Cardiac muscle cell (in vitro differentiated cells and primary cell): ENCODE results near the gene PRUNE2. TPM values are rescaled to one million over a fixed set of nuclear protein-coding genes. Genes with fewer than 3 reads are reported as not detected.

ENCODE experiments used
- DNase-seq, 2 donors: peaks; one replicate each; pipeline versions ENCODE4 v3.0.0 to v3.0.0-alpha.2; 2010 to 2017; ENCODE audit warnings: low read depth in 1 of 2, low spot score in 1 of 2
- H3K27ac ChIP-seq: fragments of 200-600 bp; sonication (generic); 2 replicates; pipeline ENCODE4 v1.5.1; 2016
- H3K27me3 ChIP-seq: fragments of 200-600 bp; sonication (generic); 2 replicates; pipeline ENCODE4 v1.6.0; 2016; ENCODE audit warnings: control low read depth
- H3K36me3 ChIP-seq: fragments of 200-600 bp; sonication (generic); 2 replicates; pipeline ENCODE4 v1.5.1; 2016; ENCODE audit warnings: control low read depth
- H3K4me1 ChIP-seq: fragments of 200-600 bp; sonication (generic); 2 replicates; pipeline ENCODE4 v1.8.1; 2017; ENCODE audit warnings: low read depth, mild to moderate bottlenecking, mixed run types
- H3K4me3 ChIP-seq: fragments of 200-600 bp; sonication (generic); 2 replicates; pipeline ENCODE4 v1.5.1; 2016; ENCODE audit warnings: mild to moderate bottlenecking
- H3K9me3 ChIP-seq: fragments of 200-600 bp; sonication (generic); 2 replicates; pipeline ENCODE4 v1.5.1; 2017; ENCODE audit warnings: low read depth, mild to moderate bottlenecking, control low read depth
- polyA plus RNA-seq: library from polyadenylated mRNA; unstranded; fragments of >200 nt; fragmentation: Nextera tagmentation; extraction: Ambion mirVana; gene quantifications from 2 replicates; pipeline ENCODE4 v1.2.1, GENCODE V29; 2016
- total RNA-seq: library from RNA; depleted of rRNA; stranded (reverse); fragments of >200 nt; gene quantifications from 2 replicates; pipeline ENCODE4 v1.2.3, GENCODE V29; 2016
- TF ChIP-seq, protein P1 (sequence below): IDR thresholded peaks from 2 replicates; pipeline ENCODE4 v1.5.1; 2012; ENCODE audit warnings: low read depth, mild to moderate bottlenecking, low read length

The PRUNE2 gene
- total and polyA plus RNA-seq, 2 experiments from 2014 or later: 5.5 to 14.4 TPM

DNA sequence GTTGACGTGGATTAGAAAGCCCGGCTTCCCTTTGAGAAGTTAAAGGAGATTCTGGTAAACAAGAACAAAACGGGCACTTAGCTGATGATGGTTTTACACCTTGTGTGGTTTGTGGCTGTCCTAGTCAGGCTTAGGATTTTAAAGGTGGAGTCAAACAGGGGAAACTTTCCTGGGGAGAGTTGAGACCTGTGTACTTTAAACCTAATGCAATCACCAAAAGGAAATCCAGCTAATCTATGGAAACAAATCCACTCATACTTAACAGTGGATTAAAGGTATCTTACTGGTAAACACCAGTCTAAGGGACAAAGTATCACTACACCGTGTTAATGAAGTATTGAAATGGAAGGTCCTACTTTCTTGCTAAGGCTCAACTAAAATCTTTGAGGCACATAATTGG lies 291.9 kb downstream of the PRUNE2 start:
- Histone ChIP-seq H3K27ac (no peak overlapping the region), H3K27me3 (no peaks in the 10 kb centered on the region), H3K4me3 (no peak overlapping the region), H3K4me1 (no peaks in the 10 kb centered on the region), H3K36me3 (no peaks in the 10 kb centered on the region), H3K9me3 (no peaks in the 10 kb centered on the region)
- TF ChIP-seq, protein P1, sequence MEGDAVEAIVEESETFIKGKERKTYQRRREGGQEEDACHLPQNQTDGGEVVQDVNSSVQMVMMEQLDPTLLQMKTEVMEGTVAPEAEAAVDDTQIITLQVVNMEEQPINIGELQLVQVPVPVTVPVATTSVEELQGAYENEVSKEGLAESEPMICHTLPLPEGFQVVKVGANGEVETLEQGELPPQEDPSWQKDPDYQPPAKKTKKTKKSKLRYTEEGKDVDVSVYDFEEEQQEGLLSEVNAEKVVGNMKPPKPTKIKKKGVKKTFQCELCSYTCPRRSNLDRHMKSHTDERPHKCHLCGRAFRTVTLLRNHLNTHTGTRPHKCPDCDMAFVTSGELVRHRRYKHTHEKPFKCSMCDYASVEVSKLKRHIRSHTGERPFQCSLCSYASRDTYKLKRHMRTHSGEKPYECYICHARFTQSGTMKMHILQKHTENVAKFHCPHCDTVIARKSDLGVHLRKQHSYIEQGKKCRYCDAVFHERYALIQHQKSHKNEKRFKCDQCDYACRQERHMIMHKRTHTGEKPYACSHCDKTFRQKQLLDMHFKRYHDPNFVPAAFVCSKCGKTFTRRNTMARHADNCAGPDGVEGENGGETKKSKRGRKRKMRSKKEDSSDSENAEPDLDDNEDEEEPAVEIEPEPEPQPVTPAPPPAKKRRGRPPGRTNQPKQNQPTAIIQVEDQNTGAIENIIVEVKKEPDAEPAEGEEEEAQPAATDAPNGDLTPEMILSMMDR: no peak
- no peak for DNase-seq

DNA sequence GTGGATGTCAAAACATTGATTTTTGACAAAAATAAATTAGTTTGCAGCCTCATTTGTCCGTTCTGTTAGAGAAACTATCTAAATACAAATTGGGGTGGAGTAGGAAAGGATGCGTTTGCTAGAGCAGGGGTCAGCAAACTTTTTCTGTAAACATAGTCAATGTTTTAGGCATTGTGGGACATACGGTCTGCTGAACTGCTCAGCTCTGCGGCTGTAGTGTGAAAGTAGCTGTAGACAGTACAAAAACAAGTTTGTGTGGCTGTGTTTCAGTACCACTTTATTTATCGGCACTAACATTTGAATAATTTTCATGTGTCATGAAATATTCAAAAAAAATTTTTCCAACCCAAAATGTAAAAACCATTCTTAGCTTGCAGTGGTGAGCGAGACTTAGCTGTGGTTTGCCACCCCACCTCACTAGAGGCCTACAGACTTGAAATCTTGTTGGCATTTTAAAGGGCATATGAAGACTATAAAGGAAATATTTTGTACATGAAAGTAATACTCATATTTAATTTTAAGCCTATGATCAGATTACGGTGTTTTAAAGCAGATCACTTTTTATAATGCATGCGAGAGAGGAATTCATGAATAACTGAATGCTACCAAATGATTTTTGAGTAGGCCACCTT lies 292.6 kb downstream of the PRUNE2 start:
- H3K27ac ChIP-seq: no peak overlapping the region
- no peak overlapping the region for H3K4me3 ChIP-seq
- H3K27me3 ChIP-seq: no peaks in the 10 kb centered on the region
- DNase-seq: no peak
- no peaks in the 10 kb centered on the region for H3K9me3 ChIP-seq
- TF ChIP-seq, protein P1: no peak
- no peaks in the 10 kb centered on the region for H3K36me3 ChIP-seq
- H3K4me1 ChIP-seq: no peaks in the 10 kb centered on the region

DNA sequence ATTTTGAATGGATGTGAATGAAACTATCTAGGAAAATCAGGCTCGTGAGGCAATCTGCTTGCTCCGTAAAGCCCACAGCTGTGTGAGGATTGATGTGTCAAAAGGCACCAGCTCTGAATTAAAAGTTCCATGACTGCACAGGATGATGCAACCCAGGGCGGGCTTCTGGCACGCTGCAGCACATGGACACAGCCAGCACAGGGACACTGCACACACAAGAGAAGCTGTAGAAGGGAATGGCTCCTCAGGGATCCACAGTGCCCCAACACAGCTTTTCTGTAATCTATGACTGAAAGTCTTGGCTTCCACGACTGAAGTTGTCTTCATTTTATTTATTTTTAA lies 295.9 kb downstream of the PRUNE2 start:
- Histone ChIP-seq H3K27ac (no peak overlapping the region), H3K36me3 (no peaks in the 10 kb centered on the region), H3K9me3 (no peaks in the 10 kb centered on the region), H3K27me3 (no peaks in the 10 kb centered on the region), H3K4me1 (no peaks in the 10 kb centered on the region), H3K4me3 (no peak overlapping the region)
- TF ChIP-seq, protein P1: no peak
- DNase-seq: peak in 1 of 2 donors; percentile 93

DNA sequence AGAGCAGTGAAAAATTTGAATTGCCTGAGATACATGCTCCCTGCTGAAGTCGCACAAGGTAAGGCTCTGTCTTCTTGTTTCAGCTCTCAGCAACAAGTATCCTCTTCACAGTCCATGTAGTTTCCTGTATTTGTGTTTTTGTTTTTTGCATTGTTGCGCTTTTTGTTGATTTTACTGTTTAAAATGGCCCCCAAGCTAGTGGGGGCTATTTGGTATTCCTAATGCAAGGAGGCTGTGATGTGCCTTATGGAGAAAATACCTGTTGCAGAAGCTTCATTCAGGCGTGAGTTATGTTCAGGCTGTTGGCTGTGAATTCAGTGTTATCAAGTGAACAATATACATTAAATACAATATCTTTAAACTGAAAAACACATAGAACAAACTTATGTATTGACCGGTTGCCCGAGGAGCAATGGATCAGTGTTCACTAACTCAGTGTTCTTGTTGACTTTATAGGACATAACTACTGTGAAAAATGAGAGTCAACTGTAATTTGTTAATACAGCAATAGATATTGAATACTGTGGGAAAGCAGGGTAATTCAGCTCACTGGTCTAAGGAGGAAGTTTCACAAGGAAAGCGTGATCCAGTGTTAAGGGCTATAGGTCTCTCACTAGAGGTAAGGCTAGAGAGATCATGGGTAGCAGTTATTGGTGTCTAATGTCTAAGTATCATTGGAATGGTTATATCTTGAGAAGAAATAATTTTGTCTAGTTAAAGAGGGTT lies 296.5 kb downstream of the PRUNE2 start:
- Histone ChIP-seq H3K4me1 (no peaks in the 10 kb centered on the region), H3K27ac (no peak overlapping the region), H3K9me3 (no peaks in the 10 kb centered on the region), H3K4me3 (no peak overlapping the region), H3K36me3 (no peaks in the 10 kb centered on the region), H3K27me3 (no peaks in the 10 kb centered on the region)
- TF ChIP-seq, protein P1: no peak
- DNase-seq: no peak

DNA sequence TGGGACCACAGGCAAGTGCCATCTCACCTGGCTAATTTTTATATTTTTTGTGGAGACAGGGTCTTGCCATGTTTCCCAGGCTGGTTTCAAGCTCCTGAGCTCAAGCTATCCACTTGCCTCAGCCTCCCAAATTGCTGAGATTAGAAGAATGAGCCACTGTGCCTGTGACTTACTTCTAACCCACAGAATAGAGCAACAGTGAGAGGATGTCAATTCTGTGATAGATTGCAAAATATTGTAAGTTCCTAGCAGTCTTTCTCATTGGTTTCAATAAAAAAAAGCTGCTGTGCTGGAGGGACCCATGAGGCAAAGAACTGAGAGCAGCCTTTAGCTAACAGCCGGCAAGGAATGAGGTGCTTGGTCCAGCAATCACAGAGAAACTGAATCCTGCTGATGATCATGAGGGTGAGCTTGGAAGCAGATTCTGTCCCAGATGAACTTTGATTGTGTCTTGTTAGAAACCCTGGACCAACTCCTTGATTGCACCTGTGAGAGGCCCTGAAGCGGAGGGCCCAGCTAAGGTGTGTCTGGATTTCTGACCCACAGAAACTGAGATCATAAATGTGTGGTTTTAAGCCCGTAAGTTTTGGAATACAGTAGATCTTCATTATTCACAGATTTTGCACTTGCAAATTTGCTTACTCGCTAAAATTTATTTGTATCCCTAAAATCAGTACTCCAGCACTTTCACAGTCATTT lies 297.2 kb downstream of the PRUNE2 start:
- TF ChIP-seq, protein P1: no peak
- H3K4me3 ChIP-seq: no peak overlapping the region
- DNase-seq: no peak

More for the DNA sequence above, 297.2 kb downstream of the PRUNE2 start:
- no peaks in the 10 kb centered on the region for H3K4me1 ChIP-seq
- H3K36me3 ChIP-seq: no peaks in the 10 kb centered on the region
- no peaks in the 10 kb centered on the region for H3K9me3 ChIP-seq
- no peak overlapping the region for H3K27ac ChIP-seq
- no peaks in the 10 kb centered on the region for H3K27me3 ChIP-seq
